ENCODE measurements around the gene DAND5.

The DAND5 gene

GRCh38 chr19:12990853-12991252 is 21.5 kb downstream of the DAND5 start:
- no peak for DNase-seq (ENCODE audit: low read depth)
- no peak overlapping the region for H3K4me3 ChIP-seq (replicated peaks; ENCODE audit: low read depth, low read length)
- no peak for TF ChIP-seq CTCF (IDR thresholded peaks at IDR 0.05; ENCODE audit: low read length, missing control alignments)

- no peak for DNase-seq (ENCODE audit: low read depth)
- TF ChIP-seq CTCF (IDR thresholded peaks at IDR 0.05; ENCODE audit: low read length, missing control alignments), result no peak
- no peak overlapping the region for H3K4me3 ChIP-seq (replicated peaks; ENCODE audit: low read depth, low read length)
Observed at GRCh38 chr19:12991296-12991695, 21.9 kb downstream of the DAND5 start.

- no peak overlapping the region for H3K4me3 ChIP-seq (replicated peaks; ENCODE audit: low read depth, low read length)
- DNase-seq (ENCODE audit: low read depth), result no peak
- TF ChIP-seq CTCF (IDR thresholded peaks at IDR 0.05; ENCODE audit: low read length, missing control alignments), result no peak
Observed at GRCh38 chr19:12992729-12993128, 23.4 kb downstream of the DAND5 start.

GRCh38 chr19:12993562-12993961 is 24.2 kb downstream of the DAND5 start:
- TF ChIP-seq CTCF (IDR thresholded peaks at IDR 0.05; ENCODE audit: low read length, missing control alignments), result no peak
- no peak for DNase-seq (ENCODE audit: low read depth)
- no peak overlapping the region for H3K4me3 ChIP-seq (replicated peaks; ENCODE audit: low read depth, low read length)

GRCh38 chr19:12994701-12995595 is 25.6 kb downstream of the DAND5 start, which contains the start of gene NFIX:
Gene NFIX, plus strand, starts transcription at chr19:12995475. Its CDS starts 363 bp downstream, at chr19:12995838.
- TF ChIP-seq CTCF (IDR thresholded peaks at IDR 0.05; ENCODE audit: low read length, missing control alignments), result no peak
- H3K4me3 ChIP-seq (replicated peaks; ENCODE audit: low read depth, low read length), result peak within 1 kb of the TSS; percentile 75
- peak; percentile 56 for DNase-seq (ENCODE audit: low read depth)

- DNase-seq (ENCODE audit: low read depth), result peak; percentile 43
- TF ChIP-seq CTCF (IDR thresholded peaks at IDR 0.05; ENCODE audit: low read length, missing control alignments), result no peak
- H3K4me3 ChIP-seq (replicated peaks; ENCODE audit: low read depth, low read length), result peak overlapping the region; percentile 75
Observed at GRCh38 chr19:12995596-12996405, 26.4 kb downstream of the DAND5 start.

Measured in fibroblast of pulmonary artery (primary cell).